H9 (cell line): ENCODE data around the gene ANKDD1A. TPM values are rescaled to one million over a fixed set of nuclear protein-coding genes. Genes with fewer than 3 reads are reported as not detected.

Experiments
- DNase-seq: peaks from one replicate; pipeline ENCODE4 v3.0.0-alpha.2; 2017
- H2AFZ ChIP-seq: one replicate; pipeline ENCODE4 v1.6.1; 2013; ENCODE audit warnings: mild to moderate bottlenecking, low read length, control low read depth, moderate library complexity
- H2AK5ac ChIP-seq: 2 replicates; pipeline ENCODE4 v1.6.1; 2013; ENCODE audit warnings: low read length, control low read depth, mixed read lengths; ENCODE audit not compliant: insufficient read length
- H2BK120ac ChIP-seq: one replicate; pipeline ENCODE4 v1.6.1; 2013; ENCODE audit warnings: low read depth, mild to moderate bottlenecking, low read length, control low read depth, inconsistent platforms; ENCODE audit not compliant: poor library complexity, severe bottlenecking
- H2BK12ac ChIP-seq: 2 replicates; pipeline ENCODE4 v1.6.1; 2013; ENCODE audit warnings: low read length, control low read depth, mixed read lengths, low read depth; ENCODE audit not compliant: insufficient read length
- H2BK15ac ChIP-seq: 2 replicates; pipeline ENCODE4 v1.6.1; 2013; ENCODE audit warnings: low read depth, low read length, control low read depth
- H2BK20ac ChIP-seq: one replicate; pipeline ENCODE4 v1.6.1; 2013; ENCODE audit warnings: low read depth, mild to moderate bottlenecking, low read length, control low read depth, inconsistent platforms; ENCODE audit not compliant: poor library complexity, severe bottlenecking
- H2BK5ac ChIP-seq: 2 replicates; pipeline ENCODE4 v1.6.1; 2013; ENCODE audit warnings: low read length, control low read depth, mixed read lengths; ENCODE audit not compliant: insufficient read length
- H3K14ac ChIP-seq: 2 replicates; pipeline ENCODE4 v1.6.1; 2013; ENCODE audit warnings: low read length, control low read depth; ENCODE audit not compliant: insufficient read depth
- H3K18ac ChIP-seq: 2 replicates; pipeline ENCODE4 v1.6.1; 2013; ENCODE audit warnings: low read depth, mild to moderate bottlenecking, mixed read lengths, low read length, control low read depth; ENCODE audit not compliant: insufficient read length
- H3K23ac ChIP-seq: 2 replicates; pipeline ENCODE4 v1.6.1; 2013; ENCODE audit warnings: low read length, control low read depth, mixed read lengths, low read depth; ENCODE audit not compliant: insufficient read length
- H3K23me2 ChIP-seq: 2 replicates; pipeline ENCODE4 v1.6.1; 2013; ENCODE audit warnings: low read depth, mild to moderate bottlenecking, mixed read lengths, low read length, control low read depth; ENCODE audit not compliant: insufficient read length, poor library complexity, severe bottlenecking
- H3K27ac ChIP-seq: 2 replicates; pipeline ENCODE4 v1.5.1; 2013; ENCODE audit warnings: low read length, control low read depth, mixed read lengths, low read depth; ENCODE audit not compliant: insufficient read length
- H3K27me3 ChIP-seq: 2 replicates; pipeline ENCODE4 v1.6.1; 2013; ENCODE audit warnings: low read length, control low read depth, inconsistent platforms; ENCODE audit not compliant: insufficient read depth
- H3K4ac ChIP-seq: 2 replicates; pipeline ENCODE4 v1.6.1; 2013; ENCODE audit warnings: low read depth, mild to moderate bottlenecking, control low read depth, inconsistent platforms, low read length, moderate library complexity
- H3K4me1 ChIP-seq: 2 replicates; pipeline ENCODE4 v1.6.1; 2013; ENCODE audit warnings: low read length, control low read depth, inconsistent platforms; ENCODE audit not compliant: insufficient read depth
- H3K4me2 ChIP-seq: 2 replicates; pipeline ENCODE4 v1.6.1; 2013; ENCODE audit warnings: low read length, control low read depth, mixed read lengths; ENCODE audit not compliant: insufficient read length, insufficient read depth
- H3K56ac ChIP-seq: 2 replicates; pipeline ENCODE4 v1.6.1; 2013; ENCODE audit warnings: low read depth, mild to moderate bottlenecking, mixed read lengths, low read length, control low read depth; ENCODE audit not compliant: insufficient read length
- H3K79me1 ChIP-seq: 2 replicates; pipeline ENCODE4 v1.6.1; 2013; ENCODE audit warnings: low read depth, mild to moderate bottlenecking, moderate library complexity, low read length, control low read depth, inconsistent platforms; ENCODE audit not compliant: insufficient read depth, poor library complexity, severe bottlenecking
- H3K79me2 ChIP-seq: 2 replicates; pipeline ENCODE4 v1.6.1; 2013; ENCODE audit warnings: low read length, control low read depth, inconsistent platforms; ENCODE audit not compliant: insufficient read depth
- H3K9ac ChIP-seq: 2 replicates; pipeline ENCODE4 v1.6.1; 2013; ENCODE audit warnings: low read length, control low read depth, mixed read lengths; ENCODE audit not compliant: insufficient read length; ENCODE audit errors: extremely low read depth
- H3K9me3 ChIP-seq: one replicate; pipeline ENCODE4 v1.6.1; 2013; ENCODE audit warnings: low read depth, low read length, inconsistent platforms; ENCODE audit not compliant: control insufficient read depth
- H3T11ph ChIP-seq: one replicate; pipeline ENCODE4 v1.6.1; 2013; ENCODE audit warnings: mild to moderate bottlenecking, low read length, control low read depth, inconsistent platforms
- H4K20me1 ChIP-seq: one replicate; pipeline ENCODE4 v1.6.1; 2013; ENCODE audit not compliant: control insufficient read depth, insufficient read length, insufficient read depth
- H4K5ac ChIP-seq: 2 replicates; pipeline ENCODE4 v1.6.1; 2013; ENCODE audit warnings: low read depth, mild to moderate bottlenecking, mixed read lengths, low read length, control low read depth; ENCODE audit not compliant: insufficient read length
- H4K8ac ChIP-seq: replicated peaks from 2 replicates; pipeline ENCODE4 v1.6.1; 2013; ENCODE audit warnings: low read length, control low read depth, mixed read lengths, low read depth; ENCODE audit not compliant: insufficient read length
- H4K91ac ChIP-seq: 2 replicates; pipeline ENCODE4 v1.6.1; 2013; ENCODE audit warnings: low read depth, mild to moderate bottlenecking, moderate library complexity, mixed read lengths, low read length, control low read depth; ENCODE audit not compliant: insufficient read length
- H3K27ac Mint-ChIP-seq, 3 experiments: 2 replicates in 2 of 3; 3 replicates in 1 of 3; pipeline ENCODE4 v1.8.0; 2020 to 2021; ENCODE audit warnings: mixed read lengths in 3 of 3, mild to moderate bottlenecking in 1 of 3, moderate library complexity in 1 of 3
- H3K27me3 Mint-ChIP-seq: 2 replicates; pipeline ENCODE4 v1.8.0; 2021; ENCODE audit warnings: low read depth, mild to moderate bottlenecking, moderate library complexity, mixed read lengths
- H3K36me3 Mint-ChIP-seq, 3 experiments: 2 replicates in 2 of 3; 3 replicates in 1 of 3; pipeline ENCODE4 v1.8.0; 2020 to 2021; ENCODE audit warnings: low read depth in 3 of 3, mixed read lengths in 3 of 3; ENCODE audit not compliant: insufficient read depth in 1 of 3
- H3K4me1 Mint-ChIP-seq, 2 experiments: 2 replicates each; pipeline ENCODE4 v1.8.0; 2020; ENCODE audit warnings: mixed read lengths in 2 of 2
- H3K4me3 Mint-ChIP-seq, 2 experiments: 2 replicates in 1 of 2; 3 replicates in 1 of 2; pipeline ENCODE4 v1.8.0; 2020 to 2021; ENCODE audit warnings: mild to moderate bottlenecking in 2 of 2, mixed read lengths in 2 of 2, moderate library complexity in 1 of 2
- H3K9me3 Mint-ChIP-seq, 2 experiments: 2 replicates in 1 of 2; 3 replicates in 1 of 2; pipeline ENCODE4 v1.8.0; 2020; ENCODE audit warnings: mild to moderate bottlenecking in 2 of 2, mixed read lengths in 2 of 2, moderate library complexity in 1 of 2
- WGBS: extraction: QIAGEN DNeasy Blood & Tissue Kit; methylation state at CpG from one replicate; pipeline ENCODE4 v1.1.7; 2013; ENCODE audit warnings: missing lambda C conversion rate, low lambda C conversion rate, mixed read lengths; ENCODE audit not compliant: insufficient read length; ENCODE audit errors: extremely low coverage; 5-methylcytosine and 5-hydroxymethylcytosine counted together
- total RNA-seq: library from RNA; stranded (reverse); gene quantifications from 2 replicates; pipeline ENCODE4 v1.2.1, GENCODE V29; 2021
- TF ChIP-seq, protein P1 (sequence below): fragments of 200-600 bp; sonication (generic); conservative IDR thresholded peaks from 3 replicates; pipeline ENCODE4 v1.8.0; 2021; ENCODE audit warnings: antibody characterized with exemption, mild to moderate bottlenecking

ANKDD1A gene
- total RNA-seq, 1 experiment from 2014 or later: 3.7 TPM

GRCh38 chr15:64905941-64906340 lies 5.8 kb upstream of the ANKDD1A start:
- Histone ChIP-seq H2BK5ac (no peak overlapping the region), H3K18ac (no peak overlapping the region), H2BK20ac (no peak overlapping the region), H3K9me3 (peaks cover 8% of the 10 kb centered on the region), H3K23ac (no peak overlapping the region), H3K27ac (no peak overlapping the region), H3K9ac (no peak overlapping the region), H3K79me2 (no peaks in the 10 kb centered on the region), H2BK15ac (no peak overlapping the region), H3K14ac (no peak overlapping the region), H3K4ac (no peak overlapping the region), H2AK5ac (no peak overlapping the region), H4K20me1 (no peaks in the 10 kb centered on the region), H3K23me2 (peaks cover 3% of the 10 kb centered on the region), H3K56ac (no peak overlapping the region), H3K79me1 (no peaks in the 10 kb centered on the region), H4K91ac (no peak overlapping the region), H2BK120ac (no peak overlapping the region), H2BK12ac (no peak overlapping the region), H4K5ac (no peak overlapping the region), H4K8ac (no peak overlapping the region), H3K27me3 (no peaks in the 10 kb centered on the region), H2AFZ (no peak overlapping the region), H3K4me2 (no peak overlapping the region), H3T11ph (no peak overlapping the region), H3K4me1 (no peaks in the 10 kb centered on the region)
- peaks cover 13 to 15% of the 10 kb centered on the region in 2 experiments for H3K4me1 Mint-ChIP-seq
- H3K4me3 Mint-ChIP-seq: peak overlapping the region in 1 of 2 experiments; percentile 72; a peak in 1 of 5 replicates
- peaks cover 28% of the 10 kb centered on the region in 2 experiments for H3K9me3 Mint-ChIP-seq
- TF ChIP-seq, protein P1, sequence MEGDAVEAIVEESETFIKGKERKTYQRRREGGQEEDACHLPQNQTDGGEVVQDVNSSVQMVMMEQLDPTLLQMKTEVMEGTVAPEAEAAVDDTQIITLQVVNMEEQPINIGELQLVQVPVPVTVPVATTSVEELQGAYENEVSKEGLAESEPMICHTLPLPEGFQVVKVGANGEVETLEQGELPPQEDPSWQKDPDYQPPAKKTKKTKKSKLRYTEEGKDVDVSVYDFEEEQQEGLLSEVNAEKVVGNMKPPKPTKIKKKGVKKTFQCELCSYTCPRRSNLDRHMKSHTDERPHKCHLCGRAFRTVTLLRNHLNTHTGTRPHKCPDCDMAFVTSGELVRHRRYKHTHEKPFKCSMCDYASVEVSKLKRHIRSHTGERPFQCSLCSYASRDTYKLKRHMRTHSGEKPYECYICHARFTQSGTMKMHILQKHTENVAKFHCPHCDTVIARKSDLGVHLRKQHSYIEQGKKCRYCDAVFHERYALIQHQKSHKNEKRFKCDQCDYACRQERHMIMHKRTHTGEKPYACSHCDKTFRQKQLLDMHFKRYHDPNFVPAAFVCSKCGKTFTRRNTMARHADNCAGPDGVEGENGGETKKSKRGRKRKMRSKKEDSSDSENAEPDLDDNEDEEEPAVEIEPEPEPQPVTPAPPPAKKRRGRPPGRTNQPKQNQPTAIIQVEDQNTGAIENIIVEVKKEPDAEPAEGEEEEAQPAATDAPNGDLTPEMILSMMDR: no peak
- WGBS: no CpG with 5 or more reads among the region's 9 CpGs
- peaks cover 10 to 23% (median 15%) of the 10 kb centered on the region in 3 experiments for H3K36me3 Mint-ChIP-seq
- H3K27ac Mint-ChIP-seq: no peak overlapping the region; a peak in 1 of 7 replicates
- peaks cover 34% of the 10 kb centered on the region for H3K27me3 Mint-ChIP-seq
- DNase-seq: no peak
